Stimulated activated effector memory CD8-positive, alpha-beta T cell treated with anti-CD3 and anti-CD28 coated beads, Interleukin-12 subunit alpha, Interleukin-12 subunit beta, amount 100 ng/mL, for 72 hours (primary cell): ENCODE results near the gene PLCB2.

Experiments used
- ATAC-seq: fragments of 150-1000 bp; cut with Tn5 transposase; 2 replicates; pipeline ENCODE4 v1.10.0; 2021
- DNase-seq, 2 donors: peaks; one replicate each; pipeline ENCODE4 v3.0.0; 2021 to 2022; ENCODE audit warnings: low spot score in 2 of 2
- H3K27ac Mint-ChIP-seq: one replicate; pipeline ENCODE4 v1.8.0; 2022; ENCODE audit warnings: mild to moderate bottlenecking, mixed read lengths
- H3K36me3 Mint-ChIP-seq: one replicate; pipeline ENCODE4 v1.8.0; 2022; ENCODE audit warnings: mild to moderate bottlenecking, mixed read lengths
- H3K4me1 Mint-ChIP-seq: one replicate; pipeline ENCODE4 v1.8.0; 2022; ENCODE audit warnings: mixed read lengths
- H3K4me3 Mint-ChIP-seq: one replicate; pipeline ENCODE4 v1.8.0; 2022; ENCODE audit warnings: mild to moderate bottlenecking, mixed read lengths
- H3K9me3 Mint-ChIP-seq: one replicate; pipeline ENCODE4 v1.8.0; 2022; ENCODE audit warnings: mixed read lengths

The PLCB2 gene

GRCh38 chr15:40322531-40323238 lies 14.9 kb upstream of the PLCB2 start:
- Mint-ChIP-seq H3K9me3 (no peaks in the 10 kb centered on the region), H3K4me1 (peaks cover 39% of the 10 kb centered on the region), H3K4me3 (peak overlapping the region; percentile 73), H3K36me3 (peaks cover 5% of the 10 kb centered on the region), H3K27ac (peak overlapping the region; percentile 72)
- ATAC-seq = no peak
- no peak for DNase-seq

- peak; percentile 39 for ATAC-seq
- Mint-ChIP-seq H3K4me3 (no peak overlapping the region), H3K4me1 (peaks cover 34% of the 10 kb centered on the region), H3K27ac (no peak overlapping the region), H3K36me3 (peaks cover 5% of the 10 kb centered on the region), H3K9me3 (no peaks in the 10 kb centered on the region)
- DNase-seq = peak in 1 of 2 donors; percentile 66
Measured at GRCh38 chr15:40320931-40321371, 13.2 kb upstream of the PLCB2 start.

GRCh38 chr15:40320409-40320808 lies 12.7 kb upstream of the PLCB2 start:
- Mint-ChIP-seq H3K27ac (no peak overlapping the region), H3K9me3 (no peaks in the 10 kb centered on the region), H3K36me3 (peaks cover 5% of the 10 kb centered on the region), H3K4me1 (peaks cover 36% of the 10 kb centered on the region), H3K4me3 (no peak overlapping the region)
- ATAC-seq = no peak
- DNase-seq = no peak

- ATAC-seq (no peak), DNase-seq (no peak)
- H3K9me3 Mint-ChIP-seq = no peaks in the 10 kb centered on the region
- H3K36me3 Mint-ChIP-seq = peaks cover 5% of the 10 kb centered on the region
- H3K27ac Mint-ChIP-seq = no peak overlapping the region
- peaks cover 41% of the 10 kb centered on the region for H3K4me1 Mint-ChIP-seq
- H3K4me3 Mint-ChIP-seq = no peak overlapping the region
Measured at GRCh38 chr15:40317580-40317979, 9.8 kb upstream of the PLCB2 start.

- Mint-ChIP-seq H3K4me3 (no peak overlapping the region), H3K9me3 (no peaks in the 10 kb centered on the region), H3K36me3 (peaks cover 5% of the 10 kb centered on the region), H3K4me1 (peaks cover 35% of the 10 kb centered on the region), H3K27ac (no peak overlapping the region)
- DNase-seq (no peak), ATAC-seq (no peak)
Measured at GRCh38 chr15:40316931-40317330, 9.2 kb upstream of the PLCB2 start.

- DNase-seq = no peak
- Mint-ChIP-seq H3K4me1 (peaks cover 29% of the 10 kb centered on the region), H3K36me3 (no peaks in the 10 kb centered on the region), H3K27ac (no peak overlapping the region), H3K9me3 (no peaks in the 10 kb centered on the region), H3K4me3 (no peak overlapping the region)
- no peak for ATAC-seq
Measured at GRCh38 chr15:40314723-40315276, 7.1 kb upstream of the PLCB2 start.

- Mint-ChIP-seq H3K4me3 (peak overlapping the region; percentile 27), H3K36me3 (no peaks in the 10 kb centered on the region), H3K4me1 (peaks cover 39% of the 10 kb centered on the region), H3K9me3 (no peaks in the 10 kb centered on the region), H3K27ac (peak overlapping the region; percentile 83)
- no peak for DNase-seq
- peak; percentile 72 for ATAC-seq
Measured at GRCh38 chr15:40313531-40314398, 6.0 kb upstream of the PLCB2 start.

- Mint-ChIP-seq H3K4me3 (no peak overlapping the region), H3K36me3 (peaks cover 6% of the 10 kb centered on the region), H3K4me1 (peaks cover 44% of the 10 kb centered on the region), H3K9me3 (no peaks in the 10 kb centered on the region), H3K27ac (peak overlapping the region; percentile 83)
- ATAC-seq (no peak), DNase-seq (no peak)
Measured at GRCh38 chr15:40312370-40313158, 4.8 kb upstream of the PLCB2 start.

GRCh38 chr15:40310993-40311392 lies 3.3 kb upstream of the PLCB2 start:
- Mint-ChIP-seq H3K9me3 (no peaks in the 10 kb centered on the region), H3K4me3 (no peak overlapping the region), H3K36me3 (peaks cover 6% of the 10 kb centered on the region), H3K4me1 (peaks cover 53% of the 10 kb centered on the region), H3K27ac (no peak overlapping the region)
- DNase-seq (no peak), ATAC-seq (no peak)

- Mint-ChIP-seq H3K9me3 (no peaks in the 10 kb centered on the region), H3K27ac (peak overlapping the region; percentile 96), H3K4me1 (peaks cover 53% of the 10 kb centered on the region), H3K4me3 (peak overlapping the region; percentile 92), H3K36me3 (peaks cover 6% of the 10 kb centered on the region)
- DNase-seq (peak; percentile 53 to 77), ATAC-seq (peak; percentile 45)
Measured at GRCh38 chr15:40310001-40310959, 2.5 kb upstream of the PLCB2 start.

- ATAC-seq = no peak
- H3K4me3 Mint-ChIP-seq = peak overlapping the region; percentile 92
Measured at GRCh38 chr15:40309344-40309862, 1.7 kb upstream of the PLCB2 start.

GRCh38 chr15:40306908-40307307 lies 827 bp downstream of the PLCB2 start:
- H3K36me3 Mint-ChIP-seq = peaks cover 26% of the 10 kb centered on the region
- ATAC-seq (no peak), DNase-seq (peak in 1 of 2 donors; percentile 63)
- H3K27ac Mint-ChIP-seq = peak overlapping the region; percentile 96
- no peaks in the 10 kb centered on the region for H3K9me3 Mint-ChIP-seq
- H3K4me3 Mint-ChIP-seq = peak overlapping the region; percentile 92
- H3K4me1 Mint-ChIP-seq = peaks cover 58% of the 10 kb centered on the region

More at GRCh38 chr15:40309344-40309862, 1.7 kb upstream of the PLCB2 start:
- H3K9me3 Mint-ChIP-seq = no peaks in the 10 kb centered on the region
- H3K36me3 Mint-ChIP-seq = peaks cover 6% of the 10 kb centered on the region
- DNase-seq = no peak
- peaks cover 61% of the 10 kb centered on the region for H3K4me1 Mint-ChIP-seq
- H3K27ac Mint-ChIP-seq = peak overlapping the region; percentile 96

- H3K9me3 Mint-ChIP-seq = no peaks in the 10 kb centered on the region
- ATAC-seq (no peak), DNase-seq (no peak)
- peak overlapping the region; percentile 96 for H3K27ac Mint-ChIP-seq
- peak overlapping the region; percentile 92 for H3K4me3 Mint-ChIP-seq
- H3K4me1 Mint-ChIP-seq = peaks cover 58% of the 10 kb centered on the region
- H3K36me3 Mint-ChIP-seq = peaks cover 32% of the 10 kb centered on the region
Measured at GRCh38 chr15:40306371-40306770, 1.4 kb downstream of the PLCB2 start.

GRCh38 chr15:40305281-40305680 lies 2.5 kb downstream of the PLCB2 start:
- DNase-seq (no peak), ATAC-seq (no peak)
- peaks cover 58% of the 10 kb centered on the region for H3K4me1 Mint-ChIP-seq
- H3K4me3 Mint-ChIP-seq = no peak overlapping the region
- peaks cover 2% of the 10 kb centered on the region for H3K9me3 Mint-ChIP-seq
- H3K36me3 Mint-ChIP-seq = peaks cover 43% of the 10 kb centered on the region
- H3K27ac Mint-ChIP-seq = no peak overlapping the region
